Retina (tissue), 1 donor: Measurements from ENCODE around the gene HMCN1.

Experiments used
- DNase-seq: peaks from one replicate; pipeline ENCODE4 v3.0.0-alpha.2; 2016

Gene HMCN1

DNA sequence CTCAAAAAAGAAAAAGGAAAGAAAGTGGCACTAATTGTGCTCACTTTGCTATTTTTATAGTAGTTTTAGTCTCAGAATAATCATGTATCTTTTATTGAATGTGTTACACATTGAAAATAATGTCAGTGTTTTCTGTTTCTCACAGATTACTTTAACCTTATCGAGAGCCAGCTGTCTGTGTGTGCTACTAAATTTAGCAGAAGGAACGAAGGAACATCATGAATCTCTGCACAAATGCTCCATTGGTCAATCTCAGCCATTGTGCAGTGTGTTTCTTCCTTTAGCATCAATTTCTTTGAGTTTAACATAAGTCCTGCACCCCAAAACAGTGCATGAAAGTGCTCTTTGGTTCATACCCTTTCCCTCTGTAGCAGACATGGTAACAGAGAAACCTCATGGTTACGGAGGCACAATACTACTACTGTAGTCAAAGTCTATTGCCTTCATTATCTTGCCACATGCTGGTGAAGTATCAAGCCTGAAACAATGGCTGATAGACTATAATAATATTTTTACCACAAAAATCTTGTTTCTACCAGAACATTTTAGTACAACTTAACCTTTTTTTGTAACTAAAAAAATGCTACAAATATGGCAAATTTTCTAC lies 310.0 kb downstream of the HMCN1 start:
- no peak for DNase-seq

DNA sequence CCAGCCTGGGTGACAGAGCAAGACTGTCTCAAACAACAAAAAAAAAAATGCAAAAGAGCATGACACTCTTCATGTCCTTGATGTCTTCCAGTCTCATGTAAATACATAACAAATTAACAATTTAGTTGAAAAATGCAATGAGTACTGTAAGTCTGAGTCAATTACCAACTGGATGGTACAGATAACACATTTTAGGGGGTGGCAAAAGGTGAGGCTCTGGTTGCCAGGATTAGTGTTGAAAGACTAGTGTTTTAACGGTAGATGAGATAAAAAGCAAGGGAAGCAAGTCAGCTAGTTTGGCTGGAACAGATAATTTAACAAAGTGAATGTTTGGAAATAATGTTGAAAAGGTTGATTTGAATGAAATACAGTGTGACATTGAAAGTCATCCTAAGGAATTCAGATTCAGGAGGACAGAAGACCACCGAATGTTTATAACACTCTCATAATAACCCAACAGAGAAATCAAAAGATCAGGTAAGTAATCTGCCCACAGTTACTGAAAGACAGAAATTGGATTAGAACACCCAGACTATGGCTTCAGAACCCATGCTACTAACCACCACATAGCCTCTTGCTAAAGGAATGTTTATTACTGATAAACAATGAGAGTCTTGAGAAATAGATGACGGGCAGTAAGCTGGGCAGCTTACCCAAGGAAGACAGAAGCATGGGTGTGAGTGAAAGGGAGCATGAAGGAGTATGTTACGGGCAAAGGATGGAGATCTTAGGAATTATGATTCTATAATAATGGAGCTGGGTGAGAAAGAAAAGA lies 312.4 kb downstream of the HMCN1 start:
- no peak for DNase-seq

DNA sequence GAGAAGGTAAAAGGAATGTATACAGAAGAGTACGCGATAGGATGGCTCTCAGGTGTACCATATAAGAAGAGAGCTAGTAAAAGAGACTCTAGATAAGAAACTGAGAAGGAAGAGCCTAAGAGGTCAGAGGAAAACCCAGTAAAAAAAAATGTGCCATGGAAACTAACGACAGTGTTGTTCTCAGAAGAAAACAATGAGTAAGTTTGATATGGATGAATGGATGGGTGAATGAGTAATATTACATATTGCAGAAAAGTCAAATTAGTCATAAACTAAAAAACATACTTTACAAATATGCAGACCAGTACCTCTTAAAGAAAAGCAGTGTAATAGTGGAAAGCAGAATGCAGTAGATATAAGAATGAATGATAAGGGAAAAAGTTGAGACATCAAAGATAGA lies 316.2 kb downstream of the HMCN1 start:
- DNase-seq, result no peak

DNA sequence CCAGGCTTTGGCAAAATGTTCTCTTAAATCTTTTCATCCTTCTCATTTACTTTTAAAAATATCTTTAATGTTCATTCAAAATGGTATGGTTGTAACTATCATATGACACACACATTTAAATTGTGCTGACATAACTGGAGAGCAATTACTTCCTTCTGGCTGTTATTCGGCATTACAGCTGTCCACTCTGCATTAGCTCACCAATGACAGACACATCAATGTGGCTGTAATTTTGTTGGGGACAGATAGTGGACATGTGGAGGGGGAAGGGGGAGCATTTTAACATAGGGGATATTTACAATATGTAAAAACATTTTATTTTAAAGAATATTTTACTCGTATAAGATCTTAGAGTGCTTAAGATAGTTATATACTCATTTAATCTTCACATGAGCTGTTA lies 319.8 kb downstream of the HMCN1 start:
- DNase-seq, result no peak

DNA sequence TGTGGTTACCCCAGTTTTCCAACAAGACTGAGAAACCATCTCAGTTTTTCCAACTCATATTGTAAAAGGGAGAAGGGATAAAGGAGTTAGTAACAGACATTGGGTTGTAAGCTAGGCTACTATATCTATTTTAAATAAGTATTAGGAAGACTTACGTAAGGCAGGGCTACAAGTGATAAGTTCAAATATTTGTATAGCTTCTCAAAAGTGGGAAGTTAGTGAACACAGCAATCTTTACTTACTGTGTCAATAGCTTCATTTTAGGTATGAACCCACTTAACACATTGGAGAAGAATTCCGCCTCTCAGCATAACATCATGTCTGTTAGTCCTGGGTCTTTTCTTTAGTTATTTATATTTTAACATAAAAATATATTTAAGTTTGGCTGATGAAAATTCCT lies 320.7 kb downstream of the HMCN1 start:
- DNase-seq, result no peak

DNA sequence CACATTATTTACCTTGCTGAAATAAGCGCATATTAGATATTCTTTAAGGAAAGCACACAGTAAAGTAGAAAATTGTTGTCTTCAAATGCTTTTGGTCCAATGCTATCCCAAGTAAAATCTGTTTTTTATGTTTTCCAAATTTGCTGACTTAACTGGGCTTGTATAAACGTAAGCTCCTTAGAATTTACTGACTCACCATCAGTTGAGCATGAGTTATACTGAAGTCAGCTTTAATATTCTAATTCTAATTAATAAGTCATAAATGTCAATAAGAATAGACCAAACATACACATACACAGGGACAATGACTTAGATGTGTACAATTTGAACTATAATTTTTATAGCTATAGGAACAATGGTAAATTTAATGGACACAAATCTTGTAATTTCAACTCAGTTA lies 321.7 kb downstream of the HMCN1 start:
- DNase-seq, result no peak

DNA sequence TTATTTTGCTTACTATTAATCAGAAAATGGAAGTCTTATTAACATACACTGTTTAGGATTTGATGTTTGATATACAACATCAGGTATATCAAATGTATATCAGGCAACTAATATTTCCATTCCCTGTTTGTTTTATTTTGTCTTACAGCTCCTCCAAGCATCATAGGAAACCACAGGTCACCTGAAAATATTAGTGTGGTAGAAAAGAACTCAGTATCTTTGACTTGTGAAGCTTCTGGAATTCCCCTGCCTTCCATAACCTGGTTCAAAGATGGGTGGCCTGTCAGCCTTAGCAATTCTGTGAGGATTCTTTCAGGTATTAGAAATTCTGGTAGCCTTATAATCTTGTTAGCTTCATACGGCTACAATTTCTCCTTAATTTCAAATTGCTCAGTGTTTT lies 322.9 kb downstream of the HMCN1 start:
- no peak for DNase-seq

DNA sequence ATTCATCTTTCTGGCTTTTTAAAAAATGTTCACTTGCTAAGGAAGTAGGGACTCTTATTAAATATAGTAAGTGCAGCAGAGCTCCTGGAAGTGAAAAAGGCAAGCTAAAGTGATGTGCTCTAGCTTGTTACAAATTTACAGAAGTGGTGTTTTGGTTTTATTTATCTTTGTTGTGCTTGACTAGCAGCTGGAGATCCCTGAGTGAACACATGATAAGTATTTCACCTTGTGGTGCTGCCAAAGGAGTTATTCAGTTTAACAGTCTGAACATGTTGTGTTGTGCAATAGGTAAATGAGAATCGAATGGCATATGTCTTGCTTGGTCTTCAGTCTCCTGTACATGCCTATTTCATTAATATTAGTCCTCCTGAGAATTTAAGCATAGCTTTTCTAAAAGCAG lies 325.1 kb downstream of the HMCN1 start:
- no peak for DNase-seq

DNA sequence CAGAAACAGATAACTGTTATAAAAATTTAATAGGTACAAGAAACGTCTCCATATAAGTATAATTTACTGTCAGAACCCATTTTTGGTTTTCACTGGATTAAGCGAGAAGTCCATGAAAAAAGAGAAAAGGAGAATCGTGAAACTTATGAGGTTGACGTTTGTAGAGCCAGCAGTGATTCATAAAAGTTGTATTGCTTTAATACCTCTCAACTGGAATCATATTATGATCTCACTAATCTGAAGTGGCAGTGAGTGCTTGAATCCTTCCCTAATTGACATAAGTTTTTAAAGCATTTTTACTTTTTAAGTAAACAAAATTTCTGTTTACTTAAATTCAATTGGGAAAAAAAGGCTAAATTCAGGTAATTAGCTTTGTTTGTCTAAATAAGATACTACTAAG lies 325.6 kb downstream of the HMCN1 start:
- no peak for DNase-seq

DNA sequence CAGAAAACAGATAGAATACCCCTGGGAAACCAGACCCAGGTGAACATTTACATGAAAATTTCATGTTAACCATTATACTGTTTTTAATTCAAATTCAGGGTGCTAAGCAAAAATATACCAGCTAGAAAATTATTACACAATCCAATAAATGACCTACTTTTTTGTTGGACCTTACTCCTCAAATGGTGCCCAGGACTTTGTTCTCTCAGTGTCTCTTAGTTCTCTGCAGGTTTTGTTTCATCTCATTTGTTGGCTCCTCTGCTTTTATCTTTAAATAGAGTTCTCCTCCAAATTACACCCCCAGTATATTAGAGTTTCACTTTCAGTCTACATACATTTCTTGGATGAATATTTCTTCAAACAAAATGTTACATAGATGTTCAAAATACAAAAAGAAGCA lies 326.0 kb downstream of the HMCN1 start:
- no peak for DNase-seq

DNA sequence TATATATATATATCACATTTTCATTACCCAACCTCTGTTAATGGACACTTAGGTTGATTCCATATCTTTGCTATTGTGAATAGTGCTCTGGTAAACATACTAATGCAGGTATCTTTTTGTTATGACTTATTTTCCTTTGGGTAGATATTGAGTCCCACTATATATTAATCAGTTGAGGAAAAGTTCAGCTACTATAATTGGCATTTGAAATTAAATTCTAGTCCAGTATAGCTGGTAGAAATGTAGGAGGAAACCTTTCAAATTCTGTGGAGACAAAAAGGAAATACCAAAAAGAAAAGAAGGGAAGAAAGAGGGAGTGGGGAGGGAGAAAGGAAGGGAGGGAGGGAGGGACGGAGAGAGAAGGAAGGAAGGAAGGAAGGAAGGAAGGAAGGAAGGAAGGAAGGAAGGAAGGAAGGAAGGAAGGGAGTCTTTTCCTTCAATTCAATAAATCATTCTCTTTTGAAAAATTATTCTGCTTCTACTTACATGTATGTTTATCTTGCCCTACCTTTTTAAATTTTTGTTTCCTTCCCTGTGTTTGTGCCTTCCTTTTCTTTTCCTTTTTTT lies 329.0 kb downstream of the HMCN1 start:
- no peak for DNase-seq

DNA sequence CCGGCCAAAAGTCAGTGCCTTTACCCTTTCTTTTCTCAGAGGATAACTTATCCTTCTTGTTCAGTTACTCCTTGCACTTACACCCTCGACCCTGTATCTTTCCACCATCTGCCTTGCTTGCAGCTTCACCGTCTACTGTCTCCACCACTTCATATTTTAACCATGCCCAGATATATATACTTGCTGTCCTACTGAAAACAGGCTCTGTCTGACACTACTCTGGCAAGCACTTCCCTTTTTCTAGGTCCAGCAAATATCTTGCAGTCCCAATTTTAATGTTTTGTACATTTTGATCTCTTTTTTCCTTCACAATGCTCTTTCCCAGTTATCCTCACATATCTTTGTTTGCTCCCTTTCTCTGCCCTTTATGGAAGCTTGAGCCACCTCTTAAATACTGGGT lies 332.2 kb downstream of the HMCN1 start:
- no peak for DNase-seq

DNA sequence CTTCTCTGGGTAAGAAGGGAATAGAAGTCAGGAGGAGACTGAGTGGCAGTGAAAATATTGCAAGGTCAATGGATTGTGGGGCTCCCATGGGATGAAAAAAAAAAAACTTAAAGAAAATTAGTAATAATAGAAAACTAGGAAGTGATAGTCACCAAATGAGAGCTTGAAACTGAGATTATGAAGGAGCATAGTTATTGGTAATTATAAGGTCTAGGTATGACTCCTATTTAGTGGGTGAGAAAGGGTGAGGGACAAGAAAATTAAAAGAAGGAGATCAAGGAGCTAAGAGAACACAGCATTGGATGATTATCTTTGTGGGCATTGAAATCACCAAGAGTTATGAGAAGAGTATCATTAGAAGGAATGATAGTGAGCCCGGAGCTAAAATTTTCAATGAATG lies 339.5 kb downstream of the HMCN1 start:
- DNase-seq, result no peak

DNA sequence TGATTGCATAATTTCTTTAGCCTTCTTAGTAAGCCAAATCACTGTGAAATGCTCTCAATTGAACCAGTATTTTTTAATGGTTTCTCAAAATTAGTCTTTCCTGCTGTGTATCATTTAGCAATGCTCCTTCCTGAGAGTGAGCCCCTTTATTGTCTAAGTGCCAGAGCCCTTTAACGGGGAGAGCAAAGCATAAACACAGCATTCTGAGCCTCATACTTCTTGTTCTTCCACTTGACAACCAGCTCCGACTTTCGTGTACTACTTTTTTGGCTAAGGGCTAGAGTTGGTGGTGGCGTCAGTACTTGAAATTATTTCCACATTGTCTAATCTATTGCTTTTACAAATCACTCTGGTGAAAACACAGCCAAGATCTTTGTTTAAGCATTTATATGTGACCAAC lies 341.8 kb downstream of the HMCN1 start:
- no peak for DNase-seq

DNA sequence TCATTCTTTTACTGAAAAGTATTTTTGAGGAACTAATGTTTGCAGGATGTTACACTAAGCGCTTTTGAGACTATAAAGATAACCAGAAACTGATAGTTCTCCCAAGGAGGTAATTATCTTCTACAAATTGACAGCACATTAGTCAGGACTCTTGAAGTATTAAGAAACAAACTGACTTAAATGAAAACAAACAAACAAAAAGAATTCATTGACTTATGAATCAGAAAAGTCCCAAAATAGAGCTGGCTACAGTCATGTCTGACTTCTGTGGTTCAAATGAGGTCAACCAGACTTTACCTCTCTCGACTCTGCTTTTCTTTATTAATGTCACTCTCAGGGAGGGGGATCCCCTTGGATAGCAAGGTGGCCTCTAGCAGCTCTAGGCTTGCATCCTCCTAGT lies 344.1 kb downstream of the HMCN1 start:
- DNase-seq, result no peak

DNA sequence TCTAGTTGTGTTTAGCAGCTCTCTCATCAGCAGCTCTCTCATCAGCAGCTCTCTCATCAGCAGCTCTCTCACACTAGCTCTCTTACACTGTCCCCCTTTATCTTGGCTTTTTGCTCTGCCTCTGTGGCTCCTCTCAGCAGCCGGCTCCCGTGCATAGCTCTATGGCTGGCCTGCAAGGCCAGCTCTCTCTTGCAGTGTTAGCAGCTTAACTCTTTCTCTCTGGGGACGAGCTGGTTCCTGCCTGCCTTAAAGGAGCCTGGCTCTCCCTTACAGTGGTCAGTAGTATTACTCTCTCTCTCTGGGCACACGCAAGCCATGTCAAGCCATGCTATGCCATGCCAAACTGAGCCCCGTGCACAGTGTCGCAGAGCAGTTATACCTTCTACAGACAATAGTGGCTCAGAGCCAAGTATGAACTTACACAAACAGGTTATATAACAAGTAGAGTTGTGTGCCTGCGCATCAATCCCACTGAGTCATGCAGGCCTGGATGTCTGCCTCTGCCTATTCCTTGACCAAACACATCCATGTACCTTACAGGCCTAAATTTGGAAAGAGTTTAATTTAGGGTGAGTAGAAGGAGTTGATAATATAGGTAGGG lies 345.0 kb downstream of the HMCN1 start:
- DNase-seq, result no peak

DNA sequence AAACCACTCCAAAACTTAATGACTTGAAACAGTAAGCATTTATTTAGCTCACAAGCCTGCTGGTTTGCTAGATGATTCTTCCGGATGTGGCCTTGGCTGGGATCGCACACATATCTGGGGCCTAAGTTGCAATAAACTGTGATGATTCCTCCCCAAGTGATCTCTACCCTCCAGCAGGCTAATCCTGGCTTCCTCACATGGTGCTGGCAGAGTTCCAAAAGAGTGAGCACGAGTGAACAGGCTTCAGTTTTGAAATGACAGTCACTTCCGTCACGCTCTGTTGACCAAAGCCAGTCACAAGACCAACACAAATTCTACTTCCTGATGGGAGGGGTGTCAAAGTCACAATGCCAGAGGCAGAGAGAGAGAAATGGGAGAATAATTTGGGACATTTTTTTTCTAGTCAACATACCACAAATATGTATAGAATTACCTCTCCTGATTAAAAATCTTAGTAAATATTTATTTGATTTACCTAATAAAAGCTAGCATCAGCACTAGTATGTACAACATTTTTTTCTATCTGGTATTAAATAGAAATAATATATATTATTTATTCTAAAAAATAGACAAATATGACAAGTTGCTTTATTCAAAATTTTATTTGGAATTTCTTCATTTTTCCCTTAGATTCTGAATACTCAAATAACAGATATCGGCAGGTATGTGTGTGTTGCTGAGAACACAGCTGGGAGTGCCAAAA lies 348.2 kb downstream of the HMCN1 start:
- DNase-seq, result peak; percentile 69

DNA sequence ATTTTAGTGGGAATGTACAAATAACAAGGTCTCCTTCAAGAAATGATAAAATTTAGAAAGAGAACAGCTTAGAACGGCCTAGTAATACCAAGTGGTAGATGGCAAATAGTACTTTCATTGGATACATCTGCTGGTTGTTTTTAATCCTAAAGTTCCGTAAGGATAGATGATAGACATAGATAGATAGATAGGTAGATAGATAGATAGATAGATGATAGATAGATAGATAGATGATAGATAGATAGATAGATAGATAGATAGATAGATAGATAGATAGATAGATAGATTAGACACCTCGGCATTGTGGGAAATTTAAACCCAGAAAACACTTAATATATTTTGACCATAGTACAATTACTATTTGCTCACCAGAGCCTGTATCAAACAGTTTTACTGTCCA lies 352.4 kb downstream of the HMCN1 start:
- DNase-seq, result no peak

DNA sequence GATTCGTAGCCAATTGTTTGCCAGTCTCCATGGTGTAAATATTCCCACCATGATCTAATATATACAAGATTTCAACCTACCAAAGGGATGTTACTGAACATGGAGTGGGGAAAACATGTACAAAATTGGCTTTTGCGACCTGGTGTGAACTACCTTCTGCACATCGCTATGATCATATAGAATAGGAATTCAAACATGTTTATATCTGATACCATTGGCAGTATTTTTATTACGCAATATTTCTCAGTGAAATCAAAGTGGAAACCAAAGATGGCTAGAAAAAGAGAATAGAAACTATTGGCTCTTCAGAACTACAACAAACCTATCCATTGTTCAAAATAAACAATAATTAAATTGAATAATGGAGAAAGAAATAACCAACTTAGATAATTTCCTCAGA lies 355.7 kb downstream of the HMCN1 start:
- no peak for DNase-seq

DNA sequence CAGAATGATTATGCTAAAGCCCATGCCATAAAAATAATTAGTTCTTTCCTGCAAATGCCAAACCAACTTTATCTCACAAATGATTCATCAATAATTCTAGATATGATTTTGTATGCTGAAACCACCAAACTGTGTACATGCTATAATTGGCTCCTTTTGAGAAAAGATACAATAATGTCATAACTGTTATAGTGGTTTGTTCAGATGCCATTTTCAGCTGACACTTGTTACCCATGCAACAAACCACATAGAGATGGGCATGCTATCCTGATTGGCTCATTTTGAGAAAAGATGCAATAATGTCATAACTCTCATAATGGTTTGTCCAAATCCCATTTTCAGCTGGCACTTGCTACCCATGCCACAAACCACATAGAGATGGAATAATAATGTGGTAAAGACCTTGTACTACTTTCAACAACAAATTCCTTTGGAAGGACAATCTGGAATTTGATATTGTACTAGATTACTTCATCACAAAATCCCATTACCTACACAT lies 357.1 kb downstream of the HMCN1 start:
- no peak for DNase-seq

DNA sequence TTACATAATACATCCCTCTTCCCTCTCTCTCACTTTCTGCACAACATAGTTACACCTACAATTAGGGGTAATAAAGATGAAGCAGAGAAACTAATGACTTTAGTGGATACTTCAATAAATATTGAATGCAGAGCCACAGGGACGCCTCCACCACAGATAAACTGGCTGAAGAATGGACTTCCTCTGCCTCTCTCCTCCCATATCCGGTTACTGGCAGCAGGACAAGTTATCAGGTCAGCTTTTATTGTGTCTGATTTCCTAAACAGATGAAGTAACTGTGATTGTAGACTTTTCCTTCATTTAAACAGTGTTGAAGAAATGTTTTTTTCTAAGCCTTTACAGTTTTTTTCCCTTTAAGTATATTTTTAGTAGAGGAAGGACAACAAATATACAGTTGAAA lies 359.2 kb downstream of the HMCN1 start:
- DNase-seq, result no peak

DNA sequence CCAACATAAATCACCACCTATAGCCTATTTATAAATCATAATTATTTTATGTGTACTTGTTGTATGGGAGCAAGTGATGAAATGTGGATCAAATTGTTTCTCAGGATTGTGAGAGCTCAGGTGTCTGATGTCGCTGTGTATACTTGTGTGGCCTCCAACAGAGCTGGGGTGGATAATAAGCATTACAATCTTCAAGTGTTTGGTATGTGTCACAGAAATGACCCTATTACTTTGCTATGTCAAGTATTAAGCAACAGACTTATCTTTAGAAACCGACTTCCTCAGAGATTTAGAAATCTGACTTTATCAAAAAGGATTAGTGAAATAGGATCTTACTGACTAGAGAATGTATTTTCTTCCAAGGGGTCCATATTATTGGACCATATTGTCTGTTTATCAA lies 360.0 kb downstream of the HMCN1 start:
- no peak for DNase-seq

DNA sequence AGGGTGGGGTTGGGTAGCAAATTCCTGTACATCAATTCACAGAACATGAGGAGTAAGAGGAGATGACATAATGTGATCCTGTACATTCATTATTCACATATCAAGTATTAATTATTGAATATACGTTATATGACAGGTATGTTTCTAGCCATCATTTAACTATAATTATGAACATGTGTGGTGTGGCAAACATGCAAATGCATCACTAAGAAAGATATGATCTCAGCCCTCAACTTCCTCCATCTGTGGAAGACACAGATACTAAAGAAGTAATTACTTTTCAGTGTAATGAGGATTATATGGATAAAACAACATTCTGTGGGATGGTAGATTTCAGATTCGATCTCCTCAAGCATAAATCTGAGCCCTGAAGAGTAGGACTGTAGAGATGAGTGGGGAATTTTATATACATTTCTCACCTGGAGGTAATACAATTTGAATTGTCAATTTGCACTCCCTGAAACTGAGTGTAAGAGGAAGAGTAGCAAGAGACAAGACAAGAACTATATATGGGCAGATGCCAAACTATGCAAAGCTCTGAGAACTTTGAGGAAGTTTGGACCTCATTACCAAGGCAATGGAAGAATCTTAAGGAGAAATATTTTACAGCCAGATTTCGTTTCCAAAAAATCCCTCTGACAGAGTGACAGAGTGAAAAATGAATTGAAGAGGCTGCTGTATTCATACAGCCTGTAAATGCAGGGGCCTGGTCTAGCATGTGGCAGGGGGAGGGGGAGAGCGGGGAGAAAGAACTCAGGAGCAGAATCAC lies 365.3 kb downstream of the HMCN1 start:
- DNase-seq, result no peak
